Measurements from ENCODE around the gene OR5T3.
"Not testable (repeated sequence)": the region's sequence is repeated elsewhere in the genome, so short reads cannot be mapped to it uniquely, and the experiment has no call there.

The OR5T3 gene

DNA sequence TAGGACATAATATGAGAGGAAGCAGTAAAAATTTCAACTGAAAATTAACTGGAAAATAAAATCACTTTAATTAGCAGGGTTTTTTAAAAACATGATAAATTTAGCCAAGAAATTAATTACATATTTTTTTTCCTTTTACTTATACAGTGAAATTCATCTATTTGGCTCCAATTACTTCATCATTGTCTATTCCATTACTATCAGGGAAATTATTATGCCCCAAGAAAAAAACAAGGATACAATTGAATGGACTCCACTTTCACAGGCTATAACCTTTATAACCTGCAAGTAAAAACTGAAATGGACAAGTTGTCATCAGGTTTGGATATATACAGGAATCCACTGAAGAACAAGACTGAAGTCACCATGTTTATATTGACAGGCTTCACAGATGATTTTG, at the start of gene OR5T3:
Gene OR5T3 (plus strand): TSS at position 301 of the 400 bp plus-strand sequence. CDS start 0 bp downstream, at position 301.
- DNase-seq = no peak

- DNase-seq = no peak
Measured at GRCh38 chr11:56207790-56208189, 44.3 kb upstream of the OR5T3 start.

DNA sequence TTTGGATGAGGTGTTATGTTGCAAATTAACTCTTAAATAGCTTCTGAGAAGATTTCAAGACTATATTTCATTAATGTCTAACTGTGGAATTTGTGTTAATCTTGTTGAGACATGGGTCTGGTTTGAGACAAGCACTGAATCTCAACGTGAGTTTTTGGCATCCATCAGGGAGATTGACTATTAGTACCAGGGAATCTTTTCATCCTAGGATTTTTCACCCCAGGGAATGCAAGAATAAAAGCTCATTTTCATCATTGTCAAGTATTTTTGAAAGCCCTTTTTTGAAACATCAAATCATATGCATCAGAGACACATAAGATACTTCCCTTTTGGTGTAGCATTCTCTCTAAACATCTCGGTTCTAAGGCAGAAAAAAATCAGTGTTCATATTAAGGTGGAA, 37.5 kb upstream of the OR5T3 start:
- DNase-seq = no peak

- not testable (repeated sequence) for DNase-seq
Measured at GRCh38 chr11:56219735-56220134, 32.3 kb upstream of the OR5T3 start.

- DNase-seq = no peak
Measured at GRCh38 chr11:56234155-56234554, 17.9 kb upstream of the OR5T3 start, which contains the start of gene OR5T2. OR5T2 (minus strand) TSS chr11:56234255; CDS start chr11:56233062, 1,193 bp downstream.

DNA sequence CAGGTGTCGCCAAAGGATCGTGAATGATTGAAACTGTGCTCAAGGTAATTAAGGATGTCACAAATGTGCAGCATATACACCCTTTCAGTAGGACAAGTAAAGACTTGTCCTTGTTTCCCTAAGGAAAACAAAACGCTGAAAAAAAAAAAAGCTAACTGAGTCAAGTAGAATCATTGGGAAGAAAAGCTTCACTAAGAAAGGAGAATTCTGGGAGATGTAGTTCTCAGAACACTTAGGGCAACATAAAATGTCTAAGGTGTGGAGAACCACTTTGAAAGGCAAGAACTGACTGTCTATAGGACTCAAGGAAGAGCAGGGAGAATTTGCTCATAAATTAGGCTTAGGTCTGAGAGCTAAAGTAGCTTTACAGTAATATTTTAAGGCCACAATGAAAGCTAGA, 19.0 kb downstream of the OR5T3 start:
- no peak for DNase-seq

DNA sequence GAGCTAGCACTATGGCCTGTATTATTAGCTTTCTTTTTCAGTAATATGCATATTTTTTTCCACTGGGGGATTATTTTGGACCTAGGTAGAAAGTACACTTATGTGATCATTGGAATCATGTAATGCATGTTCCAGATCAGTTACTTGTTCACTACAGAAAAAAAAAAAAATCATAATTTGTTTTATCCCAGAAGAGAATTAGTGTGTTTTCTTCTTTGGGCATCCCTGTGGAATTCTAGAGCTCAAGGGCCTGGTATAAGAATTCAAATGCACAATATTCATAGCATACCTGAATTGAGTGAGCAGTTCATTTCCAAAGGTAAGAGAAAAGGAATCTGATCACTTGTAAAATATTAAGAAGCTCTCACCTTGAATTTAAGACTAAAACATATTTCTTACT, 21.8 kb downstream of the OR5T3 start, which contains the start of gene OR5T1:
Gene OR5T1 (plus strand): TSS at position 301 of the 400 bp plus-strand sequence. CDS start 1,485 bp downstream, outside the sequence.
- DNase-seq = no peak

- no peak for DNase-seq
Measured at GRCh38 chr11:56292154-56292553, 40.1 kb downstream of the OR5T3 start, which contains the start of gene OR8H1. OR8H1 (minus strand) TSS chr11:56292254; CDS start chr11:56291062, 1,192 bp downstream.

GRCh38 chr11:56296898-56297297, 44.8 kb downstream of the OR5T3 start:
- no peak for DNase-seq

Data from activated CD4-positive, alpha-beta T cell treated with anti-CD3 and anti-CD28 coated beads, Interleukin-2, amount 50 U/mL, for 16 hours (primary cell).